WTC11 (cell line): Measurements from ENCODE around the gene PTPRN2. TPM values are rescaled to one million over a fixed set of nuclear protein-coding genes. Genes with fewer than 3 reads are reported as not detected.

Experiments used
- ATAC-seq: fragments of 200-7000 bp; cut with Tn5 transposase; 2 replicates; pipeline ENCODE4 v1.10.0; 2021; ENCODE audit warnings: mild to moderate bottlenecking, moderate library complexity
- CTCF ChIA-PET: fragments of 300-600 bp; sonication (Branson Sonifier 250); formaldehyde crosslinking; loops from one replicate; lab custom pipeline; 2021; ENCODE audit warnings: antibody characterized with exemption; lab: Charles Lee
- POLR2A ChIA-PET: fragments of 350-600 bp; sonication (Branson Sonifier 250); formaldehyde crosslinking; loops from one replicate; lab custom pipeline; 2021; ENCODE audit warnings: antibody characterized with exemption; lab: Charles Lee
- DNase-seq: peaks from one replicate; pipeline ENCODE4 v3.0.0; 2021; ENCODE audit warnings: low spot score
- H3K27ac Mint-ChIP-seq: 2 replicates; pipeline ENCODE4 v1.8.0; 2021; ENCODE audit warnings: mixed read lengths
- H3K27me3 Mint-ChIP-seq: 2 replicates; pipeline ENCODE4 v1.8.0; 2021; ENCODE audit warnings: low read depth, mild to moderate bottlenecking, moderate library complexity, mixed read lengths
- H3K36me3 Mint-ChIP-seq: 2 replicates; pipeline ENCODE4 v1.8.0; 2021; ENCODE audit warnings: mixed read lengths
- H3K4me1 Mint-ChIP-seq: 2 replicates; pipeline ENCODE4 v1.8.0; 2022; ENCODE audit warnings: mixed read lengths
- H3K4me3 Mint-ChIP-seq: 2 replicates; pipeline ENCODE4 v1.8.0; 2021; ENCODE audit warnings: mild to moderate bottlenecking, moderate library complexity, mixed read lengths
- H3K9me3 Mint-ChIP-seq: 2 replicates; pipeline ENCODE4 v1.8.0; 2021; ENCODE audit warnings: mixed read lengths
- AFF4 ChIP-seq: sonication (generic); formaldehyde crosslinking; IDR thresholded peaks from 2 replicates; pipeline ENCODE4 v1.8.1; 2023; ENCODE audit warnings: mild to moderate bottlenecking, missing genetic modification reagents, borderline replicate concordance
- ATF3 ChIP-seq: sonication (generic); formaldehyde crosslinking; conservative IDR thresholded peaks from 2 replicates; pipeline ENCODE4 v1.8.1; 2022; ENCODE audit warnings: mild to moderate bottlenecking, missing genetic modification reagents
- FOXK1 ChIP-seq: sonication (generic); formaldehyde crosslinking; IDR thresholded peaks from 2 replicates; pipeline ENCODE4 v1.8.0; 2022; ENCODE audit warnings: mild to moderate bottlenecking, moderate library complexity, missing genetic modification reagents
- IRF2 ChIP-seq: sonication (generic); formaldehyde crosslinking; IDR thresholded peaks from 2 replicates; pipeline ENCODE4 v1.8.0; 2022; ENCODE audit warnings: low read depth, missing genetic modification reagents, borderline replicate concordance
- JAZF1 ChIP-seq: fragments of 250-450 bp; sonication (Bioruptor Pico); IDR thresholded peaks from 2 replicates; pipeline ENCODE4 v1.9.0; 2021; ENCODE audit warnings: moderate library complexity, mild to moderate bottlenecking, inconsistent platforms
- MAX ChIP-seq: sonication (generic); formaldehyde crosslinking; IDR thresholded peaks from 2 replicates; pipeline ENCODE4 v1.8.0; 2022; ENCODE audit warnings: mild to moderate bottlenecking, missing genetic modification reagents
- MYBL2 ChIP-seq: sonication (generic); formaldehyde crosslinking; IDR thresholded peaks from 2 replicates; pipeline ENCODE4 v1.8.1; 2023; ENCODE audit warnings: mild to moderate bottlenecking, moderate library complexity, missing genetic modification reagents
- PRRX2 ChIP-seq: fragments of 250-450 bp; sonication (Bioruptor Pico); IDR thresholded peaks from 2 replicates; pipeline ENCODE4 v1.8.0; 2021; ENCODE audit warnings: mild to moderate bottlenecking
- SMAD4 ChIP-seq: sonication (generic); formaldehyde crosslinking; IDR thresholded peaks from 2 replicates; pipeline ENCODE4 v1.8.0; 2022; ENCODE audit warnings: mild to moderate bottlenecking, missing genetic modification reagents
- TCF7 ChIP-seq: sonication (generic); formaldehyde crosslinking; IDR thresholded peaks from 2 replicates; pipeline ENCODE4 v1.8.0; 2022; ENCODE audit warnings: mild to moderate bottlenecking, low read depth, missing genetic modification reagents, moderate library complexity
- TEAD1 ChIP-seq: sonication (generic); formaldehyde crosslinking; IDR thresholded peaks from 2 replicates; pipeline ENCODE4 v1.8.0; 2022; ENCODE audit warnings: mild to moderate bottlenecking, missing genetic modification reagents
- ZNF425 ChIP-seq: fragments of 250-450 bp; sonication (Bioruptor Pico); conservative IDR thresholded peaks from 2 replicates; pipeline ENCODE4 v1.9.0; 2021; ENCODE audit warnings: mild to moderate bottlenecking
- ZNF532 ChIP-seq: fragments of 250-450 bp; sonication (Bioruptor Pico); IDR thresholded peaks from 2 replicates; pipeline ENCODE4 v1.9.0; 2021; ENCODE audit warnings: mild to moderate bottlenecking, borderline replicate concordance
- ZNF671 ChIP-seq: fragments of 250-450 bp; sonication (Bioruptor Pico); IDR thresholded peaks from 2 replicates; pipeline ENCODE4 v1.8.0; 2021; ENCODE audit warnings: mild to moderate bottlenecking
- ZSCAN18 ChIP-seq: fragments of 250-450 bp; sonication (Bioruptor Pico); IDR thresholded peaks from 2 replicates; pipeline ENCODE4 v2.1.2; 2022; ENCODE audit warnings: mild to moderate bottlenecking, moderate library complexity
- total RNA-seq: library from RNA; stranded (reverse); gene quantifications from 3 replicates; pipeline ENCODE4 v1.2.3, GENCODE V29; 2021
- TF ChIP-seq, protein P1 (sequence below): sonication (generic); formaldehyde crosslinking; conservative IDR thresholded peaks from 2 replicates; pipeline ENCODE4 v1.8.1; 2023; ENCODE audit warnings: mild to moderate bottlenecking, low read depth, missing genetic modification reagents, moderate library complexity
- TF ChIP-seq, protein P2 (sequence below): sonication (generic); formaldehyde crosslinking; IDR thresholded peaks from 2 replicates; pipeline ENCODE4 v1.8.0; 2023; ENCODE audit warnings: mild to moderate bottlenecking, missing genetic modification reagents
- TF ChIP-seq, protein P3 (sequence below): sonication (generic); formaldehyde crosslinking; IDR thresholded peaks from 2 replicates; pipeline ENCODE4 v1.8.1; 2022; ENCODE audit warnings: low read depth, mild to moderate bottlenecking, moderate library complexity, missing genetic modification reagents, borderline replicate concordance

Gene PTPRN2
- total RNA-seq, 1 experiment from 2014 or later = 4.7 TPM

DNA sequence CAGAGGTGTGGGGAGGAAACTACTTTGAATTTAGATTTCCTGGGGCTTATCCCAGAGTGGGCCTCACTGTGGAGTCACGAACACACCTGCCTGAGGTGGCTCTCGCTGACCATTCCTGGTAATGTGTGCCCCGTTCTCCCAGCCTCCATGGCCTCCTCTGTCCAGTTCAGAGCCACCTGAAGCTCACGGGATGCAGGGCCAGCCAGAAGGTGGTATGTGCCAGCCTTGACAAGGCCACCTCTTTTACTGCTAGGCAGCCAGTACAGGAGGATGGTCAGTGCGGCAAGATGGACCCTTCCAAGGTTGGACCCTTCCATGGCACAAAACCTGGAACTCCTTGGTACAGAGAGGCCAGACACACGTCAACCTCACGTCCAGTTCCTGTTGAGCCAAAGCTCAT is 1040.5 kb downstream of the PTPRN2 start:
- ChIA-PET CTCF (no interaction called here), POLR2A (no interaction called here)
- no peak overlapping the region for H3K4me3 Mint-ChIP-seq
- ATAC-seq (no peak), DNase-seq (no peak)
- no peak overlapping the region for H3K27ac Mint-ChIP-seq
- H3K36me3 Mint-ChIP-seq = peaks cover 12% of the 10 kb centered on the region; the same call in 1 of the 2 replicates
- H3K4me1 Mint-ChIP-seq = no peaks in the 10 kb centered on the region; the same call in 1 of the 2 replicates
- H3K9me3 Mint-ChIP-seq = peaks cover 18% of the 10 kb centered on the region
- peaks cover 3% of the 10 kb centered on the region; the same call in 1 of the 2 replicates for H3K27me3 Mint-ChIP-seq
- TF ChIP-seq ZNF425 (CRISPR knock-in tag) (no peak), SMAD4 (no peak), JAZF1 (CRISPR knock-in tag) (no peak), TEAD1 (CRISPR knock-in tag) (no peak), MYBL2 (no peak), IRF2 (CRISPR knock-in tag) (no peak), PRRX2 (CRISPR knock-in tag) (no peak), ZNF532 (CRISPR knock-in tag) (no peak), MAX (CRISPR knock-in tag) (no peak), ATF3 (CRISPR knock-in tag) (no peak), FOXK1 (CRISPR knock-in tag) (no peak), ZSCAN18 (no peak), ZNF671 (CRISPR knock-in tag) (no peak), AFF4 (CRISPR knock-in tag) (no peak), TCF7 (no peak)
- TF ChIP-seq, protein P1, sequence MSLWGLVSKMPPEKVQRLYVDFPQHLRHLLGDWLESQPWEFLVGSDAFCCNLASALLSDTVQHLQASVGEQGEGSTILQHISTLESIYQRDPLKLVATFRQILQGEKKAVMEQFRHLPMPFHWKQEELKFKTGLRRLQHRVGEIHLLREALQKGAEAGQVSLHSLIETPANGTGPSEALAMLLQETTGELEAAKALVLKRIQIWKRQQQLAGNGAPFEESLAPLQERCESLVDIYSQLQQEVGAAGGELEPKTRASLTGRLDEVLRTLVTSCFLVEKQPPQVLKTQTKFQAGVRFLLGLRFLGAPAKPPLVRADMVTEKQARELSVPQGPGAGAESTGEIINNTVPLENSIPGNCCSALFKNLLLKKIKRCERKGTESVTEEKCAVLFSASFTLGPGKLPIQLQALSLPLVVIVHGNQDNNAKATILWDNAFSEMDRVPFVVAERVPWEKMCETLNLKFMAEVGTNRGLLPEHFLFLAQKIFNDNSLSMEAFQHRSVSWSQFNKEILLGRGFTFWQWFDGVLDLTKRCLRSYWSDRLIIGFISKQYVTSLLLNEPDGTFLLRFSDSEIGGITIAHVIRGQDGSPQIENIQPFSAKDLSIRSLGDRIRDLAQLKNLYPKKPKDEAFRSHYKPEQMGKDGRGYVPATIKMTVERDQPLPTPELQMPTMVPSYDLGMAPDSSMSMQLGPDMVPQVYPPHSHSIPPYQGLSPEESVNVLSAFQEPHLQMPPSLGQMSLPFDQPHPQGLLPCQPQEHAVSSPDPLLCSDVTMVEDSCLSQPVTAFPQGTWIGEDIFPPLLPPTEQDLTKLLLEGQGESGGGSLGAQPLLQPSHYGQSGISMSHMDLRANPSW (CRISPR knock-in tag) = no peak
- TF ChIP-seq, protein P2, sequence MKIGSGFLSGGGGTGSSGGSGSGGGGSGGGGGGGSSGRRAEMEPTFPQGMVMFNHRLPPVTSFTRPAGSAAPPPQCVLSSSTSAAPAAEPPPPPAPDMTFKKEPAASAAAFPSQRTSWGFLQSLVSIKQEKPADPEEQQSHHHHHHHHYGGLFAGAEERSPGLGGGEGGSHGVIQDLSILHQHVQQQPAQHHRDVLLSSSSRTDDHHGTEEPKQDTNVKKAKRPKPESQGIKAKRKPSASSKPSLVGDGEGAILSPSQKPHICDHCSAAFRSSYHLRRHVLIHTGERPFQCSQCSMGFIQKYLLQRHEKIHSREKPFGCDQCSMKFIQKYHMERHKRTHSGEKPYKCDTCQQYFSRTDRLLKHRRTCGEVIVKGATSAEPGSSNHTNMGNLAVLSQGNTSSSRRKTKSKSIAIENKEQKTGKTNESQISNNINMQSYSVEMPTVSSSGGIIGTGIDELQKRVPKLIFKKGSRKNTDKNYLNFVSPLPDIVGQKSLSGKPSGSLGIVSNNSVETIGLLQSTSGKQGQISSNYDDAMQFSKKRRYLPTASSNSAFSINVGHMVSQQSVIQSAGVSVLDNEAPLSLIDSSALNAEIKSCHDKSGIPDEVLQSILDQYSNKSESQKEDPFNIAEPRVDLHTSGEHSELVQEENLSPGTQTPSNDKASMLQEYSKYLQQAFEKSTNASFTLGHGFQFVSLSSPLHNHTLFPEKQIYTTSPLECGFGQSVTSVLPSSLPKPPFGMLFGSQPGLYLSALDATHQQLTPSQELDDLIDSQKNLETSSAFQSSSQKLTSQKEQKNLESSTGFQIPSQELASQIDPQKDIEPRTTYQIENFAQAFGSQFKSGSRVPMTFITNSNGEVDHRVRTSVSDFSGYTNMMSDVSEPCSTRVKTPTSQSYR (CRISPR knock-in tag) = no peak
- TF ChIP-seq, protein P3, sequence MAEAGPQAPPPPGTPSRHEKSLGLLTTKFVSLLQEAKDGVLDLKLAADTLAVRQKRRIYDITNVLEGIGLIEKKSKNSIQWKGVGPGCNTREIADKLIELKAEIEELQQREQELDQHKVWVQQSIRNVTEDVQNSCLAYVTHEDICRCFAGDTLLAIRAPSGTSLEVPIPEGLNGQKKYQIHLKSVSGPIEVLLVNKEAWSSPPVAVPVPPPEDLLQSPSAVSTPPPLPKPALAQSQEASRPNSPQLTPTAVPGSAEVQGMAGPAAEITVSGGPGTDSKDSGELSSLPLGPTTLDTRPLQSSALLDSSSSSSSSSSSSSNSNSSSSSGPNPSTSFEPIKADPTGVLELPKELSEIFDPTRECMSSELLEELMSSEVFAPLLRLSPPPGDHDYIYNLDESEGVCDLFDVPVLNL (CRISPR knock-in tag) = no peak
